SKM-1 treated with dmso at 0.1 percent for 144 hours (cell line): Measurements from ENCODE around the gene MRI1.
"Not testable (repeated sequence)": the region's sequence is repeated elsewhere in the genome, so short reads cannot be mapped to it uniquely, and the experiment has no call there.

ENCODE experiments used
- DNase-seq: peaks from one replicate; lab custom pipeline; 2025; ENCODE audit not compliant: unreplicated experiment; lab: John Stamatoyannopoulos, UW

MRI1 gene

DNA sequence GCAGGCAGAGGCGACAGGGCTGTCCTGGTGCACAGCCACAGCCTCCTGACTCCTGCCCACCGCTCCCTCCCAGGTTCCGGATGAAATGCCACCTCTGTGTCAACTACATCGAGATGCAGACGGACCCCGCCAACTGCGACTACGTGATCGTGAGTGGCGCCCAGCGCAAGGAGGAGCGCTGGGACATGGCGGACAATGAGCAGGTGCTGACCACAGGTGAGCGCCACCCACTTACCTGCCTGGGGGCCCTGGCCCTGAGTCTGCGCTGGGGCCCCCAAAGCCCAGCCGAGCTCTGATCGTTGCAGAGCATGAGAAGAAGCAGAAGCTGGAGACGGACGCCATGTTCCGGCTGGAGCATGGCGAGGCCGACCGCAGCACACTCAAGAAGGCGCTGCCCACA, 5.5 kb upstream of the MRI1 start:
- no peak for DNase-seq

DNA sequence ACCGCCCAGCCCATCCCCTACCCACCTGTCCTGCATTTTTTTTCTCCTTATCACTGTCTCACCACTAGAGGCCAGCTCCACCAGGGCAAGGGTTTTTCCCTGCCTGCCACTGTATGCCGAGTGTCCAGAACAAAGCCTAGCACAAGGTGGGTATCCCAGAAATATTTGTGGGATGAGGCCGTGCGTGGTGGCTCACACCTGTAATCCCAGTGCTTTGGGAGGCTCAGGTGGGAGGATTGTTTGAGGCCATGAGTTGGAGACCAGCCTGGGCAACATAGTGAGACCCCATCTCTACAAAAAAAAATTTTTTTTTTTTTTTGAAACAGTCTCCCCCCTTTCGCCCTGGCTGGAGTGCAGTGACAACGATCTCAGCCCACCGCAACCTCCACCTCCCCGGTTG, 2.9 kb upstream of the MRI1 start:
- DNase-seq = no peak

DNA sequence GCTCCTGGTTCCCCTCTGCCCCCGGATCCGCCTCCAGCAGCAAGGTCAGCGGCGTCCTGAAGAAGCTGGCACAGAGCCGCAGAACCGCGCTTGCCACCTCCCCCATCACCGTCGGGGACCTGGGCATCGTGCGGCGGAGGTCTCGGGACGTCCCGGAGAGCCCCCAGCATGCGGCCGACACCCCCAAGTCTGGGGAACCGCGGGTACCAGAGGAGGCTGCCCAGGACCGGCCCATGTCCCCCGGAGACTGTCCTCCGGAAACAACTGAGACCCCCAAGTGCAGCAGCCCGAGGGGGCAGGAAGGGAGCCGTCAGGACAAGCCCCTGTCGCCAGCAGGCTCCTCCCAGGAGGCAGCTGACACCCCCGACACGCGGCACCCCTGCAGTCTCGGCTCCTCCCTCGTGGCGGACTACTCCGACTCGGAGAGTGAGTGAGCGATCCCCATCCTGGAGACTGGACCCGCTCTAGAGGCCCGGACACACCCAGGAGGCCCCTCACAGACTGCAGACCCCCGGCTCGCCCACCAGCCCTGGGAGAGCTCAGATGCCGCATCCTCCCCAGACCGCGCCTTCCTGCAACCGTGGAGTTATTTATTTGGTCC, 1.6 kb upstream of the MRI1 start:
- DNase-seq = no peak

DNA sequence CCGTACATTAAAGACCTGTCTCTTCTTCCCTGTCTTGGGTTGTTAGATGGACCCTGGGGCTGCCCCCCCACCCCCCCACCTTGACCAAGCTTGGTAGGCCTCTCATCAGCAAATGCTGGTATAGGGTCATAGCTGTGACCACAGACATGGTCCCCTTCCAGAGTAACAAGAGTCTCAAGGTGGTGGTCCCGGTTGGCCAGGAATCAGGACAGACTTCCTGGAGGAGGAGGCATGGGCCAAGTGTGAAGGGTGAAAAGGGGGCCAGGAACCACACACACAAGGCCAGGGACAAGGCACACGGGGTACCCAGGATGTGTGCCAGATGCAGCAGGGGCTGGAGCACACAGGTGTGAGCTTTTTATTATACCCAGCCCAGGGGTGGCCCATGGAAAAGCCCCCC, 1.1 kb upstream of the MRI1 start:
- no peak for DNase-seq

DNA sequence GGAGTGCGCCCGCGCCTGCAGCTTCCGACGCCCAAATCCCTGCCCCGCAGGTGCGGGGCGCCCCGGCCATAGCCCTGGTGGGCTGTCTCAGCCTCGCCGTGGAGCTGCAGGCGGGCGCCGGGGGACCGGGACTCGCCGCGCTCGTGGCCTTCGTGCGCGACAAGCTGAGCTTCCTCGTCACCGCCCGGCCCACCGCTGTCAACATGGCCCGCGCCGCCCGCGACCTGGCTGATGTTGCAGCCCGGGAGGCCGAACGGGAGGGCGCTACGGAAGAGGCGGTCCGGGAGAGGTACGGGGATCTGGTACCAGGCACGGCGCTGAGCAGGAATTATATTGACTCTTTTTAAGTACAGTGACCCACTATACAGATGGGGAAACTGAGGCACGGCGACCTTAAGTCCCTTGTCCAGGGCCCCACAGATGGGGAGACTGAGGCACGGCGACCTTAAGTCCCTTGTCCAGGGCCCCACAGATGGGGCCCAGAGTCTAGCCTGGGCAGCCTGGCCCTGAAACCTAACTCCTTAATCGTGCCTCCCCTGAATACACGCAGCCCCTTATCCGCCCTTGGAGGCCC, 586 bp downstream of the MRI1 start:
- DNase-seq = no peak

DNA sequence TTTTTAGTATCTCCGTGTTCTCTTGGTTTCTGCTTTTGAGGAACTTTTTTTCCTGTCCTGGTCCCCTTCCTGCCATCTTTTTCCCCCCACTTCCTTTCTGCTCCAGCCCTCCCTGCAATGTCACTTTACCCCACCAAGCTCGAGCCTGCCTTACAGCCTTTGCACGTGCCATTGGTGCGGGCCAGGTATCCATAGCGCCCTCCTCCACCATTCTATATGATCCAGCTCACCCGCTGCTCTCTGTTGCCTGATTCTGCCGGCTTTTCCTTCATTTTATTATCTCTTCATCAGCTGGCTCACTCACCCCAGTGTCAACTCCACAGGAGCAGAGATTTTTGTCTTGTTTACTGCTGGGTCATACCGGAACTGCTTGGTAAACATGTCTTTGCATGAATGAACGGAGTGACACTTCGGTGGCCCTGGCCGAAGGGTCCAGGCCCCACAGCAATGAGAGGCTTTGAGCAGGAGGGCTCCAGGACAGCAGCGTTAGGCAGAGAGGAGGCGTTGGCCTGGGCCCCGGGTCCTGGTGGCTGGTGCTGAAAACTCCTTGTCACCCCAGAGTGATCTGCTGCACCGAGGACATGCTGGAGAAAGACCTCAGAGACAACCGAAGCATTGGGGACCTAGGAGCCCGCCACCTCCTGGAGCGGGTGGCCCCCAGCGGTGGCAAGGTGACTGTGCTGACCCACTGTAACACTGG, 1.2 kb downstream of the MRI1 start:
- no peak for DNase-seq

DNA sequence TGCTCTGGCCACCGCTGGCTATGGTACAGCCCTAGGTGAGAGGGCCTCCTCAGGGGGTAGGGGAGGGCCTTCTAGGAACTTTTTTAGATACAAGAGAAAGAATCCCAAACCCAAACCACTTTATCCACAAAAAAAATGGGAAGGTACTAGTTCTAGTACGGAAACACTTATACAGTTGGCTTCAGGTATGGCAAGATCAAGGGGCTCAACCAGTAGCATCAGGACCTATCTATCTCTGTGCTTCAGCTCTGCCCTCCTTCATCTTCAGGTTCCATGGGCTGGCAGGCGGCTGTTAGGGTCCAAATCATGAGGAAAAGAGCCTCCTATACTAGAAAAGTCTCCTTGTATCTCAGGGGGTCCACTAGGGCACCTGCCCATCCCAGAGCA, 1.8 kb downstream of the MRI1 start:
- DNase-seq = no peak

DNA sequence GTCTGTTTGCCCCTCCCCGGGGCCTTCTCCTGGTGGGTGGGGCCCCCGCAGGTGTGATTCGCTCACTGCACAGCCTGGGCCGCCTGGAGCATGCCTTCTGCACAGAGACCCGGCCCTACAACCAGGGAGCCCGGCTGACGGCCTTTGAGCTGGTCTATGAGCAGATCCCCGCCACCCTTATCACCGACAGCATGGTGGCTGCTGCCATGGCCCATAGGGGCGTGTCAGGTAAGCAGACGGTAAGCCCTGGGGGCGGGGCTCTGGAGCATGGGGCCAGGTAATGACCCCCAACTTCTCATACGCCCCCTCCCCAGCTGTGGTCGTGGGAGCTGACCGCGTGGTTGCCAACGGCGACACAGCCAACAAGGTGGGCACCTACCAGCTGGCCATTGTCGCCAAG, 4.2 kb downstream of the MRI1 start:
- DNase-seq = no peak

DNA sequence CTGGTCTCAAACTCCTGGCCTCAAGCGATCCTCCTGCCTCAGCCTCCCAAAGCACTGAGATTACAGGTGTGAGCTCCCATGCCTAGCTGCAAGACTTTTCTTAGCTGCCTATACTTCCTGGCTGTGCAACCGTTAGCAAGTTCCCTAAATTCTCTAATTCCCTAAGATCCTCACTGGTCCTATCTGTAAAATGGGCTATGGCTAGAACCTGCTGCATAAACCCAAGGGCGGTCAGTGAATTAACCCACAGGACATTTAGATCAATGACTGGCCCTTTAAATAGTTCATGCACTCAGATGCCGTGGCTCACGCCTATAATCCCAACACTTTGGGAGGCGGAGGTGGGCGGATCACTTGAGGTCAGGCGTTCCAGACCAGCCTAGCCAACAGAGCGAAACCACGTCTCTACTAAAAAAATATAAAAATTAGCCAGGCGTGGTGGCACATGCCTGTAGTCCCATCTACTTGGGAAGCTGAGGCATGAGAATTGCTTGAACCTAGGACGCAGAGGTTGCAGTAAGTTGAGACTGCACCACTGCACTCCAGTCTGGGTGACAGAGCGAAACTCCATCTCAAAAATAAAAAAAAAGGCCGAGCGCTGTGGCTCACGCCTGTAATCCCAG, 5.8 kb downstream of the MRI1 start:
- no peak for DNase-seq

DNA sequence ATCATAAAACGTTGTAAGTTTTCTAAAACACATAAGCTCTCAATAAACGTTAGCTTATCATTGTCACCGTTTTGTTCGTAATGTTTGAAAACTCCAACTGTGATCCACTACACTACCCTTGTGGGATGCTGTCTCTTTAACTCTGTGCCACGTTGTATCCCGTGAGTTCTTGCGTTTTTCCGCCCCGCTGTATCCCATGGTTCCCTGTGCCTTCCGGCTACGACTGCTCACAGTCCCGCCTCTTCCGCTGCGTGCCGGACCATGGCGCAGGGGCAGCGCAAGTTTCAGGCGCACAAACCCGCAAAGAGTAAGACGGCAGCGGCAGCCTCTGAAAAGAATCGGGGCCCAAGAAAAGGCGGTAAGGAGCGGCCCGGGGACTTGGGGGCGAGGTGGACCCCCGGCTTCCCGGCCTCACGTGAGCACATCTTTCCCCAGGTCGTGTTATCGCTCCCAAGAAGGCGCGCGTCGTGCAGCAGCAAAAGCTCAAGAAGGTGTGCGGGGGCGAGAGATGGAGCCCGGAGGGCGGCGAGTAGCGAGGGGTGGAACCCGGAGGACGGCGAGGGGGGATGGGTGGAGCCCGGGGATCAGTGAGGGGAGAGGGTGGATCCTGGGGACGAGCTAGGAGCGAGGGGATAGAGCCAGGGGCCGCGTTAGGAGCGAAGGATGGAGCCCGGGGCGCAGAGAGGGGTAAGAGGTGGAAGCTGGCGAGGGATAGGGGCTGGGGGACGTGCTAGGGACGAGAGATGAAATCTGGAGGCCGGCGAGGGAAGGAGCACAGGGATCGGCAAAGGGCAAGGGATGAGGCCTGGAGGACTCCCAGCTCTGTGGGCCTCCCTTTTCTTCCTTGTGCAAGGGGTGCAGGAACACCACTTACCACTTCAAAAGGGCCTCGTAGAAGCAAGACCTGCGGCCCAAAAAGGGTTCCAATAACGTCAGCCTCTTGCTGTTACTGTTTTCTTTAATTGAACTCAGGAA, 10.2 kb downstream of the MRI1 start, which contains the start of gene C19orf53:
Gene C19orf53 (plus strand): TSS at position 240 of the 975 bp plus-strand sequence. CDS start 22 bp downstream, at position 262.
- DNase-seq = peak; percentile 91

DNA sequence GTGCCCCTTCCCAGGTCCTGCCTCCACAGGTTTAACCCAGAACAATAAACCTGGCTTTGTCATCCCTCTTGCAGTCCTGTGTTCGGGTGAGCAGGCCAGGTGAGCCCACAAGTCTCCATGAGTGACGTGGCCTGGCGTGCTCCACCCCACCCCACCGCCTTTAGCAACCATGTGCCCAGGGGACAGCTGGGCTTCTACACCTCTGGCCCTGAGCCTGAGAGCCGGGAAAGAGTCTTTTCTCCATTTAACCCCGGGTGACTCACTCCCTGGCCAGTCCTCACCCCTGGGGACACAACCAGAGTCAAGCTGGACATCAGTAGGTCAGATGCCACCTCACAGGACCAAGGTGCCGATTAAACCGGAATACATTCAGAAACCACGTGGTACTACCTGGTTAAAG, 14.1 kb downstream of the MRI1 start:
- DNase-seq = no peak

DNA sequence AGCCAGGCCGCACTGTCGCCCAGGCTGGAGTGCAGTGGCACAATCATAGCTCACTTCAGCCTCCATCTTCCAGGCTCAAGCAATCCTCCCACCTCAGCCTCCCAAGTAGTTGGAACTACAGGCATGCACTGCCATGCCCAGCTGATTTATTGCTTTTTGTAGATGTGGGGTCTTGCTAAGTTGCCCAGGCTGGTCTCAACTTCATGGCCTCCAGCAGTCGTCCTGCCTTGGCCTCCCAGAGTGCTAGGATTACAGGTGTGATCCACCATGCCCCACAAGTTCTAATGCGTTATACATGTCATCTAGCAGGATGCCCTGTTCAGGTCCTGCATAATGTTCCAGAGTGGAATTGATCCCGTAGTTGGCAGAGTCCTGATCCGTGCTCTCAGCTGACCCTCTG, 14.5 kb downstream of the MRI1 start:
- DNase-seq = no peak

DNA sequence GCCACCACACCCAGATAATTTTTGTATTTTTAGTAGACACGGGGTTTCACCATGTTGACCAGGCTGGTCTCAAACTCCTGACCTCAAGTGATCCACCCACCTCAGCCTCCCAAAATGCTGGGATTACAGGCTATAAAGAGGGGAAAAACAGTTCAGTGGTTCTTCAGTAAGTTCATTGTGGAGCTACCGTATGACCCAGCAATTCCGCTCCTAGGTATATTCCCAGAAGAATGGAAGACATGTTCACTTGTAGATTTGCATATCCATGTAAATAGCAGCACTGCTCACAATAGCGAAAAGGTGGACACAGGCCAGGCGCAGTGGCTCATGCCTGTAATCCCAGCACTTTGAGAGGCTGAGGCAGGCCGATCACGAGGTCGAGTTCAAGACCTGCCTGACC, 15.5 kb downstream of the MRI1 start:
- DNase-seq = not testable (repeated sequence)

DNA sequence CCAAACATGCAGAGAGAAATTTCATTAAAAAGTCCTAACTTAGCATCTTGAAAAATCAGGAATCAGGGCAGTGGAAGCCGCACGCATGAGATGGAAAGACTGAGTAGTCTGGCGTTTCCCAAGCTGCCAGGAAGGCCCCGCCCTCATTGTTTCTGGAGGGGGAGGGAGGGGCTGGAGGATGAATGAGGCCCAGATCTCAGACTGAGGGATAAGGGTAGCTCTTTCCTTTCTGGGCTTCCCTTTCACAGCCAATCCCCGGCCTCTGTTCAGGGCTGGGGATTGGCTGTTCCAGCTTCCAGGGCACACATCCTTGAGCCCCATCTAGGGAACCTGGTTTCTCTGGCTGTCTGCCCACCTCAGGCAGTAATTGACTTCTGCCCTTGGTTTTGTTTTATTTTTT, 17.2 kb downstream of the MRI1 start:
- DNase-seq = no peak

DNA sequence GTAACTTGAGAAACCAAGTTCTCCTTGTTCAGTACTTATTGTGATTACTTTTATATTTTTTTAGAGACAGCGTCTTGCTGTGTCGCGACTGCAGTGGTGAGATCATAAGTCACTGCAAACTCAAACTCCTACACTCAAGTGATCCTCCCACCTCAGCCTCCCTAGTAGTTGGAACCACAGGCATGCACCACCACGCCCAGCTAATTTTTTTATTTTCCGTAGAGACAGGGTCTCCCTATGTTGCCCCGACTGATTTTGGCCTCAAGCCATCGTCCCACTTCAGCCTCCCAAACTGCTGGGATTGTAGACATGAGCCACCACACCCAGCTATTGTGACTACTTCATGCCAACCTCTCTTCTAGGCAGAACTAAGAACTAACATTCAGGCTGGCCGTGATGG, 18.2 kb downstream of the MRI1 start:
- no peak for DNase-seq

DNA sequence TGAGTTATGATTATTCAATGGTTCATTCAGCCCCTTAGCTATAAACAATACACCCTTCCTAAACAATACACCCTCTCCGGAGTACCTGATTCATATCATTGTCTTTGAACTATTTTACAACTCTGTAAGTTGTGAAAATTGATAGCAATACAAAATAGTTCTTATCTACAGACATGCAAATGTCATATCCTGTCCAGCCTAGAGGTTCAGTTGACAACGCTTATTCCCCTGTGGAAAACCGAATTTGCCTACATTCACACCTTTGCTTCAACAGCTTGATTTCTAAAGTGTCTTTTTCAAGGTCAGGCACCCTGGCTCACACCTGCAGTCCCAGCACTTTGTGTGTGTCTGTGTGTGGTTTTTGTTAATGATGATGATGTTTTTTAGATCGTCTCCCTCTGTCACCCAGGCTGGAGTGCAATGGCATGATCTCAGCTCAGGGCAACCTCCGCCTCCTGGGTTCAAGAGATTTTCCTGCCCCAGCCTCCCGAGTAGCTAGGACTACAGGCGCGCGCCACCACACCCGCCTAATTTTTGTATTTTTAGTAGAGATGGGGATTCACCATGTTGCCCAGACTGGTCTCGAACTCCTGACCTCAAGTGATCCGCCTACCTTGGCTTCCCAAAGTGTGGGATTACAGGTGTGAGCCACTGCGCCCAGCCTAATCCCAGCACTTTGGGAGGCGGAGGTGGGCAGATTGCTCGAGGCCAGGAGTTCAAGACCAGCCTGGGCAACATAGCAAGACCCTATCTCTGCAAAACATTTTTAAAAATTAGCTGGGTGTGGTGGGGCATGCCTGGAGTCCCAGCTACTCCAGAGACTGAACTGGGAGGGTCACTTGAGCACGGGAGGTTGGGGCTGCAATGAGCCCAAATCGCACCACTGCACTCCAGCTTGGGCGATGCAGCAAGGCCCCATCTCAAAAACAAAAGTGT, 19.5 kb downstream of the MRI1 start:
- DNase-seq = no peak

DNA sequence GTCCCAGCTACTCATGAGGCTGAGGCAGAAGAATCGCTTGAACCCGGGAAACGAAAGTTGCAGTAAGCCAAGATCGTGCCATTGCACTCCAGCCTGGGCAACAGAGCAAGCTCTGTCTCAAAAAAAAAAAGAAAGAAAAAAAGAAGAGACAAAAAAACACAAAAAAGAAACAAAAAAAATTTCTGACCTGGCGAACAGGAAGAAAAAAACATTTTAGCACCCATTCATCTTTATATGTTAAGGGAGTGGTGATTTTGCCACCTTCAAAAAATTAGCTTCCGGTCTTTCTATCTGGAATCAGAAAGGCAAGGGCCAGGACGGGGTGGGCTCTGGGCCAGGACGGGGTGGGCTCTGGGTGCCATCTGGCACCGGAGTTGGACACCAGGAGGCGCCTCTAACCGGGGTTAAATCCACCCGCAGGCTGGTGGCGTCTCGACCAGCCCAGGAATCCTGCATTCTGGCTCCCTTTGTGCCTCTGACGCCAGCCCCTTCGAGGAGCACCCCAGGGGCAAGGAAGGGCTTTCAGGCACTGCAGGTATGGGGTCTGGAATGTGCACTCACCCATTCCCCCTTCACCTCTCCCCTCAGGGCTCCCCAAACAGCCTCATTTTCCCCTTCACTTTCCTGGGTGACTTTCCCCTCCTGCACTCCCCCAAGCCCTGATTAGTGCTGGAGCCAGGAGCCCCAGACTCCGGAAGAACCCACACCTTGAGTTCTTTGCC, 20.6 kb downstream of the MRI1 start:
- peak; percentile 31 for DNase-seq

DNA sequence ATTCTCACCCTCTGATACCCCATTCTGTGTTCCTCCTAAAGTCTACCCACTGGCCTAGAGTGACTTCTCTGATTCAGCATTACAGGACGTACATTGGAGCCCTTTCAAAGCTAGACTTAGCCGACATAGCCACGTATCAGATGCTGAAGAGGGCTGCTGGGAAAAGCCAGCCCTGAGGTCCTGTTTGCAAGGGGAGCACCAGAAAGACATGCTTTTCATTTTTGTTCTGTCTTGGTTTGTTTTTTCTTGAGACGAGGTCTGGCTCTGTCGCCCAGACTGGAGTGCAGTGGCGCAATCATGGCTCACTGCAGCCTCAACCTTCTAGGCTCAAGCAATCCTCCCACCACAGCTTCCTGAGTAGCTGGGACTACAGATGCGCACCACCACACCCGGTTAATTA, 24.7 kb downstream of the MRI1 start:
- DNase-seq = peak; percentile 32

DNA sequence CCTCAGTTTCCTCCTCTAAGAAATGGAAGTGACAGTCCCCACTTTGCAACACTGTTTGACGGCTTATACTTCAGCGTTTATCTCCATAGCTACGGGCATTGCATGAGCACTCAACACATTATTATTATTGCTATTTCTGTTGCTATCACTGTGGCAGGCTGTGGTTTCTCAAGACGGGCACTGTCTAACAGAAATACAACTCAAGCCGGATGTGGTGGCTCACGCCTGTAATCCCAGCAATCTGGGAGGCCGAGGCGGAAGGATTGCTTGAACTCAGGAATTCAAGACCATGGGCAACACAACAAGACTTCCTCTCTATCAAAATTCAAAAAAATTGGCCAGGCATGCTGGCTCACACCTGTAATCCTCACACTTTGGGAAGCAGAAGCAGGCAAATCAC, 26.0 kb downstream of the MRI1 start:
- DNase-seq = peak; percentile 98
